Measurements from ENCODE around the gene NPL. TPM values are rescaled to one million over a fixed set of nuclear protein-coding genes. Genes with fewer than 3 reads are reported as not detected.
A peak's percentile ranks its signal among the peaks of the same experiment; 100 is the strongest.

Gene NPL
- total and polyA plus RNA-seq, 12 donors = 1.4 to 26.5 (median 3.1) TPM

GRCh38 chr1:182802006-182802803 is 12.6 kb downstream of the NPL start:
- H3K9me3 ChIP-seq = no peaks in the 10 kb centered on the region
- WGBS, 2 donors = 77 to 80% methylated on average over 4 of the region's 4 CpGs
- H3K36me3 ChIP-seq = peaks cover 0 to 72% (median 5%) of the 10 kb centered on the region in 9 donors
- TF ChIP-seq CTCF (IDR thresholded peaks at IDR 0.05) = no peak
- intact Hi-C loops (cut with DNase I) = no loop called here
- H3K27me3 ChIP-seq = no peaks in the 10 kb centered on the region
- H3K4me1 ChIP-seq = peaks cover 0 to 4% (median 0%) of the 10 kb centered on the region in 9 donors
- no peak overlapping the region for H3K4me3 ChIP-seq
- H3K27ac ChIP-seq = no peak overlapping the region
- DNase-seq (no peak), ATAC-seq (peak in 1 of 8 donors; percentile 82)

- intact Hi-C loops (cut with DNase I) = no loop called here
- TF ChIP-seq CTCF (IDR thresholded peaks at IDR 0.05) = no peak
Measured at GRCh38 chr1:182803846-182804245, 14.3 kb downstream of the NPL start.

GRCh38 chr1:182806015-182806678 is 16.6 kb downstream of the NPL start:
- no peak for DNase-seq
- no peak for TF ChIP-seq CTCF (IDR thresholded peaks at IDR 0.05)
- ATAC-seq = no peak
- H3K4me3 ChIP-seq = no peak overlapping the region
- no peaks in the 10 kb centered on the region for H3K27me3 ChIP-seq
- intact Hi-C loops (cut with DNase I) = no loop called here
- H3K9me3 ChIP-seq = no peaks in the 10 kb centered on the region
- no peak overlapping the region for H3K27ac ChIP-seq
- peaks cover 0 to 8% (median 0%) of the 10 kb centered on the region in 9 donors for H3K4me1 ChIP-seq
- 81 to 82% methylated on average over 11 of the region's 11 CpGs for WGBS, 2 donors
- peaks cover 0 to 93% (median 5%) of the 10 kb centered on the region in 9 donors for H3K36me3 ChIP-seq

More at GRCh38 chr1:182803846-182804245, 14.3 kb downstream of the NPL start:
- ATAC-seq (no peak), DNase-seq (no peak)
- Histone ChIP-seq H3K27me3 (no peaks in the 10 kb centered on the region), H3K9me3 (no peaks in the 10 kb centered on the region), H3K36me3 (peaks cover 0 to 72% (median 5%) of the 10 kb centered on the region in 9 donors), H3K4me1 (peaks cover 0 to 8% (median 0%) of the 10 kb centered on the region in 9 donors), H3K4me3 (no peak overlapping the region), H3K27ac (no peak overlapping the region)
- 91 to 96% methylated on average over 1 of the region's 1 CpG for WGBS, 2 donors

GRCh38 chr1:182807907-182808306 is 18.3 kb downstream of the NPL start:
- no peak overlapping the region for H3K27ac ChIP-seq
- no peaks in the 10 kb centered on the region for H3K9me3 ChIP-seq
- intact Hi-C loops (cut with DNase I) = no loop called here
- ATAC-seq (peak in 2 of 8 donors; percentile 68 to 73), DNase-seq (no peak)
- WGBS, 2 donors = 47 to 53% methylated on average over 3 of the region's 3 CpGs
- no peak for TF ChIP-seq CTCF (IDR thresholded peaks at IDR 0.05)
- peaks cover 0 to 96% (median 5%) of the 10 kb centered on the region in 9 donors for H3K36me3 ChIP-seq
- H3K4me3 ChIP-seq = no peak overlapping the region
- peaks cover 0 to 8% (median 0%) of the 10 kb centered on the region in 9 donors for H3K4me1 ChIP-seq
- H3K27me3 ChIP-seq = no peaks in the 10 kb centered on the region
